Measurements from ENCODE around the gene ZNF584. TPM values are rescaled to one million over a fixed set of nuclear protein-coding genes. Genes with fewer than 3 reads are reported as not detected.

The ZNF584 gene
- total and polyA plus RNA-seq, 10 of the 15 experiments (the other 5 are each of a cell fraction or from before 2014, with no cell fraction given): 2.0 to 10.7 (median 6.3) TPM

GRCh38 chr19:58460039-58460438 is 51.6 kb downstream of the ZNF584 start:
- H2AFZ ChIP-seq (ENCODE audit: control insufficient read depth, low read depth, low read length): no peak overlapping the region
- intact Hi-C loops (cut with micrococcal nuclease; ENCODE audit: unreplicated experiment) (no loop called here), in situ Hi-C loops (cut with MboI) (no loop called here)
- no peak overlapping the region for H3K27ac ChIP-seq (ENCODE audit: control insufficient read depth, insufficient read depth)
- DNase-seq (ENCODE audit: low read depth, low spot score) (no peak), ATAC-seq (no peak), FAIRE-seq (no peak)
- H3K4me2 ChIP-seq (ENCODE audit: control insufficient read depth, insufficient read depth): no peak overlapping the region
- peaks cover 4% of the 10 kb centered on the region; the same call in 1 of the 2 replicates for H3K4me1 ChIP-seq (ENCODE audit: control insufficient read depth, insufficient read depth, low read length)
- ChIA-PET RAD21 (ENCODE audit: unreplicated experiment) (interaction anchor here (0.6 kb wide), 1 partner anchor 277 kb away, joined by 3 read pairs; the partner anchor contains the start of gene ZNF274), SMC1A (ENCODE audit: uncharacterized antibody, unreplicated experiment) (interaction anchor here (1.0 kb wide), 1 partner anchor 25 kb away, joined by 3 read pairs; no protein-coding TSS in a partner anchor), POLR2A (interaction anchor here (1.4 kb wide), 1 partner anchor 9 kb away, joined by 7 read pairs; the partner anchor contains the start of gene ZNF324B), CTCF (no interaction called here)
- H3K9ac ChIP-seq (ENCODE audit: control insufficient read depth, insufficient read depth, low read length): no peak overlapping the region
- H3K9me3 ChIP-seq (replicated peaks; ENCODE audit: control insufficient read depth, insufficient read depth, low read length): no peaks in the 10 kb centered on the region
- no peaks in the 10 kb centered on the region for H3K27me3 ChIP-seq (replicated peaks in 1 of 2; ENCODE audit: control insufficient read depth in 2 of 2, insufficient read depth in 2 of 2, low read length in 1 of 2)
- WGBS (ENCODE audit: insufficient coverage, insufficient replicate concordance, low lambda C conversion rate, missing lambda C conversion rate): 98% methylated on average over 2 of the region's 2 CpGs
- BruUV-seq (replicated peaks): no TSS peak
- no peak overlapping the region for H3K4me3 ChIP-seq
- no peaks in the 10 kb centered on the region for H4K20me1 ChIP-seq (ENCODE audit: control insufficient read depth, insufficient read depth)
- peaks cover 0 to 2% of the 10 kb centered on the region in 2 experiments; a peak in 1 of 4 replicates for H3K36me3 ChIP-seq (ENCODE audit: control insufficient read depth in 2 of 2, insufficient read depth in 2 of 2, low read length in 1 of 2)
- no peaks in the 10 kb centered on the region for H3K79me2 ChIP-seq (ENCODE audit: control insufficient read depth, insufficient read depth, low read length)
- no peak for TF ChIP-seq BCLAF1 (IDR thresholded peaks at IDR 0.05)
- no peak for TF ChIP-seq JUND (IDR thresholded peaks at IDR 0.05; ENCODE audit: low read depth, low read length)
- no peak for TF ChIP-seq TARDBP (IDR thresholded peaks at IDR 0.05; ENCODE audit: borderline replicate concordance)
- no peak for TF ChIP-seq RAD21 (IDR thresholded peaks at IDR 0.05; ENCODE audit: insufficient read depth, low read depth, low read length)
- no peak for TF ChIP-seq GABPA (IDR thresholded peaks at IDR 0.05; ENCODE audit: low read depth)
- no peak for TF ChIP-seq ZBTB40 (IDR thresholded peaks at IDR 0.05; ENCODE audit: borderline replicate concordance)
- no peak for TF ChIP-seq ZBTB33 (IDR thresholded peaks at IDR 0.05)
- TF ChIP-seq RELB (IDR thresholded peaks at IDR 0.05; ENCODE audit: low read depth): no peak
- TF ChIP-seq CREM (IDR thresholded peaks at IDR 0.05; ENCODE audit: low read depth): no peak
